Measurements from ENCODE around the gene RAB10.
"Not testable (repeated sequence)": the region's sequence is repeated elsewhere in the genome, so short reads cannot be mapped to it uniquely, and the experiment has no call there.

The RAB10 gene

DNA sequence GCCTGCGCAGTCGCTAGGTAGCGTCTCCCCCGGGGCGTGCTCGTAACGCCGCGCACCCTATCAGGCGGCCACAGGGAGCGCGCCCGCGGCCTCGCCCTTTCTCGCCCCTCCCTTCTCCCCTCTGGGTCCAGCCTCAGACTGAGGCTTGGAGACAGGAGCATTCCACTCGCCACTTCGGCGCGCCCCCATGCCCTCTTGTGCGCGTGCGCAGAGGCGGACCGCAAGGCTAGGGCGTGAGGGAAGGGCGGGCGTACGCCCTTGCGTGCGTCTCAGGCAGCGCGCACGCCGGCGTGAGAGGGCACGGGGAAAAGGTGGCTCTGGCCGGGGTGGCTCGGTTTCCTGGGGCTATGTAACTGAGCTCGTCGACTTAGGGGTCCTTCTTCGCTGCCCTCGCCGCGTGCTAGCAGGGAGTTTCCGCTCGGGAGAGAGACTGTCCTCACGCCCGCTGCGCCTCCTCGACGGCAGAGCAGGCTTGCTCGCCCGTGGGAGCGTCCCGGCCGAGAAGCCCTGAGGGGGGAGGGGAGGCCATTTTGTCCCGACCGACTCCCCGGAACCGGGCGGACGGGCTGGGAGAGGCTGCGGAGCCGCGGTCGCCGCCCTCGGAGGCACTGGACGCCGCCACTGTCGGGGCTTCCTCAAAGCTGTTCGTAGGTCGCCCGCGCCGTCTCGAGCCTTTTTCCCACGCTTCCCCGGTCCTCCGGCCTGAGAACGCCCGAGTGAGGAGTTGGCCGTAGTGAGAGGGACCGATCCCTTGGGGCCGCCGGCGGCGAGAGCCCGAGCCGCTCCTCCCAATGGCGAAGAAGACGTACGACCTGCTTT is at the start of gene RAB10:
Gene RAB10 (plus strand): TSS at position 267 of the 819 bp plus-strand sequence. CDS start 525 bp downstream, at position 792.
- peak; percentile 100 for DNase-seq (ENCODE audit: low spot score)

DNA sequence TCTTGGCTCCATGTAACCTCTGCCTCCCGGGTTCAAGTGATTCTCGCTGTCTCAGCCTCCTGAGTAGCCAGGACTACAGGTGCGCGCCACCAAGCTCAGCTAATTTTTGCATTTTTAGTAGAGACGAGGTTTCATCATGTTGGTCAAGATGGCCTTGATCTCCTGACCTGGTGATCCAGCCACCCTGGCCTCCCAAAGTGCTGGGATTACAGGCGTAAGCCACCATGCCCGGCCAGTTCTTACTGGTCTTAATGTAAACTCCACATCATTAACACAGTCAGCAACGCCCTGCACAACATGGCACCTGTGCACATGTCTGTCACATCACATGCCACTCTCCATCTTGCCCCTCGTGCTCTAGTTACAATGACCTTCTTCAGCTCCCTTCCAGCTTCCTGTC is 45.8 kb upstream of the RAB10 start:
- DNase-seq (ENCODE audit: low spot score): no peak

GRCh38 chr2:25989154-25989553 is 44.7 kb upstream of the RAB10 start:
- DNase-seq (ENCODE audit: low spot score): no peak

DNA sequence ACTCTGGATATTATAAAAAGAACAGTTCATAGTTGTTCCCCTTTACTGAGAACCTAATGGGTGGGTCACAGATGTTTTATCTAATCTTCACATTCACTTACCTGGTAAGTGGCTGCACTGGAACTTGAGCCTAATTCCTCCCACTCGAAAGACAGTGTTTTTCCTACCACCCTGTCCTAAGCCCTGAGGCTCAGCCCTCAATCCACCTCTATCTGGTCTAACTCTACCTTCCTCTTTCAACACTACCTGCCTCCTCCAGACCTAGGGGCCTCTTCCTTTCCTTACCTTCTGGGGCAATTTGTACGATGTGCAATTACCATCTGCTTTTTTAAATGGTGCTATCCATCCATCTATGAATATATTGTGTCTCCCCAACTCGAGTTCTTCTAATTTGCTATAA is 41.9 kb upstream of the RAB10 start:
- DNase-seq (ENCODE audit: low spot score): no peak

DNA sequence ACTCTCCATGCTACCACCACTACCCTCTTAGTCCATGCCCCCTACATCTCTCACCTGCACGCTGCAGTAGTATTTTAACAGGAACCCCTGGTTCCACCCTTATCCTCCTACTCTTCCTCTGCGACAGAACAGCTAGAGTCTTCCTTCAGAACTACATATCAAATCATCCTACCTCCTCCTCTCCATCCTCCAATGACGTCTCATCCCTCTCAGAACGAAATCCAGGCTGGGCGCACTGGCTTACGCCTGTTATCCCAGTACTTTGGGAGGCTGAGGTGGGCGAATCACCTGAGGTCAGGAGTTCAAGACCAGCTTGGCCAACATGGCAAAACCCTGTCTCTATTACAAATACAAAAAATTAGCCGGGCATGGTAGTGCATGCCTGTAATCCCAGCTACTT is 41.3 kb upstream of the RAB10 start:
- no peak for DNase-seq (ENCODE audit: low spot score)

DNA sequence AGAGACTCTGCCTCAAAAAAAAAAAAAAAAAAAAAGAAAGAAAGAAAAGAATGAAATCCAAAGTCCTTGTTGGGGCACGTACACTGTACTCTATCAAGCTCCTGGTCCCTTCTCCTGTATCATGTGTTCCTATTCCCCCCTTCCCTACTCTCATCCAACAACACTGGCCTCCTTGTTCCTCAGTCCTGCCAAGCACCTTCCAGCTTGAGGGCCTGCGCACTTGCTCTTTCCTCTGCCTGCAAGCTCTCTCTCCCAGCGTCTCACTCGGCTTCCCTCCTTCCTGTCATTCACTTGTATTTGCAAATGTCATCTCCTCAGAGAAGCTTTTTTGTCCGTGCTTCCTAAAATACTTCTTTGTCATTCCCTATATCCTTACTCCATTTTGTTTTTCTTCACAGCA is 40.8 kb upstream of the RAB10 start:
- no peak for DNase-seq (ENCODE audit: low spot score)

GRCh38 chr2:25994509-25994908 is 39.4 kb upstream of the RAB10 start:
- DNase-seq (ENCODE audit: low spot score): no peak

DNA sequence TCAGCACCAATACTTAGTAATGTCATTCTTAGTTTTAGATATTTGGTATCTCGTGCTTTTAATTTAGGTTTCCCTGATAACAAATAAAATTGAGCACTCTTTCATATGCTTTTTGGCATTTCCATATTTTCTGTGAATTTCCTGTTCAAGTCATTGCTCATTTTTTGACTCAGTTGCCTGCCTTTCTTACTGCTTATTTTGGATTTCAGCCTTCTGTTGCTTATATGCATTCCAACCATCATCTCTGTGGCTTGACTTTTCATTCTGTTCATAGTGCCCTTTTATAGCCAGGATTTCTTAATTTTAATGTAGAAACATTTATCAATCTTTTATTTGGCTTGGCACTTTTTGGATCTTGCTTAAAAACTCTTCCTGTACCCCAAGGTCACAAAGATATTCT is 37.0 kb upstream of the RAB10 start:
- peak; percentile 25 for DNase-seq (ENCODE audit: low spot score)

- DNase-seq (ENCODE audit: low spot score): not testable (repeated sequence)
Observed at GRCh38 chr2:25998816-25999383, 35.0 kb upstream of the RAB10 start.

- not testable (repeated sequence) for DNase-seq (ENCODE audit: low spot score)
Observed at GRCh38 chr2:25999406-25999805, 34.5 kb upstream of the RAB10 start.

- DNase-seq (ENCODE audit: low spot score): peak; percentile 29
Observed at GRCh38 chr2:26000561-26001082, 33.3 kb upstream of the RAB10 start.

DNA sequence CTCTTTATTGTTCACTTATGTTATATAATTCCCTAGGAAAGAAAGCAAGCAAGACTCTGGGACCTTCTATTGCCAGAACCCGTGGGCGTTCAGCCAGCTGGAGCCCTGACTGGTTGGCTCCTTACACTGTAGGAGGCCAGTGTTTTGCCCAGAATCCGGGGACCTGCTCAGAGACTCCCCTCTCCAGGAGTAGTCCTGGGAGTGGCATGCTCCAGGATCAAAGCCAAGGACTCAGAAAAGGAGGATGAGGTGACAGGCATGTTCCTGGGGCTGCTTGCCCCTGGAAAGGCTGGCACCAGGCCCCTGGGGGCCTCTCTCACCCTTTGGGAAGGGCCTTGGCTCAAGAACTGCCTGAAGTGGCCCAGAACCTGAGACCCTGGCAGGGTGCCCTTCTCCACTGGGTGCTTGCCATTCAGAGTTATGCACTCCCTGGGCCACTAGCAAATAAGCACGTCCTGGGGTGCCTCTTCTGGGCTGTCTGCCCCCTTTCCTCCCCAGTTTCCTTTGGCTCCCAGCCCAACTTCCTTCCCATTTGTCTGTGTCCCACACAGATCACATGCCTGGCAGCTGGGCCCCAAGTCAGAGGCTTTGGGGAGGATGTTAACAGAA is 32.0 kb upstream of the RAB10 start:
- DNase-seq (ENCODE audit: low spot score): peak; percentile 56

DNA sequence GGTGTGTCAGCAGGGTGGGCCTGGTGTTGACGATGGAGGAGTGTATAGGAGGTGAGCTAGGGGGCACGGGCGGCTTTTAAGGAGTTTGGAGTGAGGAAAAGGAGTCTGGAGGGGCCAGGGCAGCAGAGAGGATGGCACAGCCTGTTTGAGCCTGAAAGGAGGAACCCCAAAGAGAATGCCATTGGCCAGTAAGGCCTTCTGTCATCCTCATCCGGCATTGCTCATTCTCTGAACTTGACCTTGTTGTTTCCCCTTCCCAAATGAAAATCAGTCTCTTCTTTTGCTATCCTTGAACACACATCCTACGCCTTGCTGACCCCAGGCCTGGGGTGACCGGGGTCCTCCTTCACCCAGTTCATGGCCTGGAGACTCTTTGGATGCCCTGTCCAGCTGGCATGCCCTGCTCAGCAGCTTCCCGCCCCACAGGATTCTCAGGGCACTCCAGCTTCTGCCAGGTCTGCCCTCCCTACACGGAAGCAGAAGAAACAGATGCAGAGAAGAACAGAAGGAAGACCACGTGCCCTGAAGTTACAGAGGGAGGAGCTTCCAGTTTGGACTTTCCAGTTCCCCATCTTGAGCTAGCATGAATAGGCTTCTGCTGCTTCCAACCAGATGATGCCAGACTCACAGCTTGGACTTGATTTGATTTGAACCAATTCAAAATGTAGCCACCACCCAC is 31.1 kb upstream of the RAB10 start:
- DNase-seq (ENCODE audit: low spot score): no peak

DNA sequence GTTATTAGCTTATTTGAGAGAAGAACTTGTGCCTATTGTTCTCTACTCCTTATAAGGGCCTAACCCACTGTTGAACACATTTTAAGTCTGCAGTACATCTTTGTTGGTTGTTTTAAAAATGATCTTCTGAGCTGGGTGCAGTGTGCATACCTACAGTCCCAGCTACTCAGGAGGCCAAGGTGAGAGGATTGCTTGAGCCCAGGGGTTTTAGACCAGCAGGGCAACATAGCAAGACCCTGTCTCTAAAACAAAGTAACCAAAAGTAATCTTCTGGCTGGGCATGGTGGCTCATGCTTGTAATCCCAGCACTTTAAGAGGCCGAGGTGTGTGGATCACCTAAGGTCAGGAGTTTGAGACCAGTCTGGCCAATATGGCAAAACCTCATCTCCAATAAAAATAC is 25.8 kb upstream of the RAB10 start:
- no peak for DNase-seq (ENCODE audit: low spot score)

DNA sequence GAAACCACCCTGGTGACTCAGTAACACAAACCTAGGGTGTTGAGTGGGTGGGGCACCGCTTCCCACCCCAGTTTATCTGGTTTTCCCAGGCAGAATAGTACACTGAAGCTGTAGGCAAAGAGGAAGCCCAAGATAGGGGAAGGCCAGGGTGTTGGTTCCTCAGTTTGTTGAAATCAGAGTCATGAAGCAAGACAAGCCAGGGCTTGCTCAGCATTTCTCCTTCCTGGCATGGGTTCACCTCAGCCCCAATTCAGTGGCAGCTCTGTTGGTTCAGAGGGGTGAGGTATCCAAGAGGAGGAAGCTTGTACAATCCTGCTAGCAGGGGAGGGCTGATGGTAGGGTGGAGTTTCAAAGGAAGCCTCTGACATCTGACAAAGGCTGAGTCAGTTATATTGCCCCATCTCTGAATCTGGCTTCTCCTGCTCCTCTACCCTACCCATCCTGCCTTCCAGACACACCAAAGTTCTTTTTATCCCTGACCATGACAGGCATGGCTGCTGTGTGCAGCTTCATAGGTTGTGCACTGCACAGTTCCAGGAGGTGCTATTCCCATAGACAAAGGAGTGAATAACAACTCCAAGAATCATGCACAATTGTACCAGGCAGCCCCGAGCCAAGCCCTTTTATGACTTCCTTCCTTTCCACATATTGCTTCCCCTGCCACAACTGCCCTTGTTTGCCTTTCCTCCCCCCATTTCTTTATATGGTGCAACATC is 24.9 kb upstream of the RAB10 start:
- DNase-seq (ENCODE audit: low spot score): peak; percentile 84

- no peak for DNase-seq (ENCODE audit: low spot score)
Observed at GRCh38 chr2:26009567-26009963, 24.3 kb upstream of the RAB10 start.

GRCh38 chr2:26010943-26011342 is 22.9 kb upstream of the RAB10 start:
- DNase-seq (ENCODE audit: low spot score): no peak

- DNase-seq (ENCODE audit: low spot score): no peak
Observed at GRCh38 chr2:26011609-26011989, 22.3 kb upstream of the RAB10 start.

DNA sequence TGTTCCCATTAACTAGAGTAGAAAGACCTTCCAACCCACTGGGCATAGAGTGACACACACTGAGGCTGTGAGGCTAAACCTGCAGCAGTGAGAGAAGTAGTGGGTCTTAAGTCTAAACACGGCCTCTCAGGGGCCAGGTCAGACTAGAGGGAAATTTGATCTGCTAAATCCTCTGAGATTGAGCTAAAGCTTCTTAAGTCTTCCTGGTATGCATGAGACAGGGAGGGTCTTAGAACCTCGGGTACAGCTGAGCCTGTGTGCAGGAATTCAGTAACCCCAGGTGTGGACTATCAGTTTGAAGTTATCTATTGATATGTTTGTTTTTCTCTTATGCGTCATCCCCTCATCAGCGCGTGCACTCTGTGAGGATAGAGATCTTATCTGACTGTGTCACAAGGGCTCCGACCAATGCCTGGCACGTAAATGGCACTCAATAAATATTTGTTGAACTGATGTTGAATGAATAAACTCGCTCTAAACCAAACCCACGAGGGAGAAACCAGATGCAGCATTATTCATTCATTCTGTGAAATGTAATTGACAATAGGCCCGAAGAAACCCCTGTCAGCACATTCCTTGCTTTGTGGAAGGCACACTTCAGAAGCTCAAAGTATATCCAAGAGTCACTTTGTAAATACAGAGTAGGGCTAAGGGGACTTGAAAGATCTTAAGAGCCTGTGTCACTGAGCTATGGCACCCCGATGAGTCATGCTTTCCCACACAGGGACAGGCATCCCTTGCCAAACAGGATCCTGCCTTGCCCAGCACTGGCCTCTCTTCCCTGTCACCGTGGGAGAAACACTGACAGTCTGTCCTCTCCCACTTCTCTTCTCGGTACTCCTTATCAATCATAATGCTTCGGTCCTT is 21.7 kb upstream of the RAB10 start:
- no peak for DNase-seq (ENCODE audit: low spot score)

DNA sequence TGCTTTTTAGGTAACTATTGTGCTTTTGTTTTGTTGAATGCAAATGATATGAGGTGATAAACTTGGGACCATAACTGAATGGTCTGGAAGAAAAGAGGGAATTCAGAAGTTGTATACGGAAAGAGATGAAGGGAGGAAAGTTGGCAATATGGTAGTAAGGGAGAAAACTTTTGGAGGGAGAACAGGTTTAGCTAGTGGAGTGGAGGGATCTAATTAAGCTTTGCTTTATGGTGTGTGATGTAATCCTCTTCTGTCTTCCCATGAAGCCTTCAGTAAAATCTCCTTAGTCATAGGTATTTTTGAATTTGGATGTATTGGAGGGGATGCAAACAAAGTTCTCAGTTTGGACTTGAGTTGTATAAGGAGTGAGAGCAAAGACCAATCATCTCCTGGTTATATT is 20.2 kb upstream of the RAB10 start:
- DNase-seq (ENCODE audit: low spot score): no peak
